DND-41 (cell line): Measurements from ENCODE around the gene RANBP3L.

Experiments used
- CTCF ChIP-seq: IDR thresholded peaks from 2 replicates; pipeline ENCODE4 v1.5.1; 2012; ENCODE audit warnings: borderline replicate concordance, low read length, moderate library complexity, mild to moderate bottlenecking; ENCODE audit not compliant: poor library complexity, severe bottlenecking; ENCODE audit errors: extremely low read depth
- EZH2 ChIP-seq: IDR thresholded peaks from 3 replicates; pipeline ENCODE4 v1.6.1; 2012; ENCODE audit warnings: borderline replicate concordance, low read depth, mild to moderate bottlenecking, moderate library complexity, low read length, inconsistent platforms; ENCODE audit not compliant: severe bottlenecking

GRCh38 chr5:36261186-36261585, 40.5 kb downstream of the RANBP3L start:
- TF ChIP-seq CTCF (no peak), EZH2 (no peak)
